ENCODE measurements around the gene IL3RA.

The IL3RA gene

DNA sequence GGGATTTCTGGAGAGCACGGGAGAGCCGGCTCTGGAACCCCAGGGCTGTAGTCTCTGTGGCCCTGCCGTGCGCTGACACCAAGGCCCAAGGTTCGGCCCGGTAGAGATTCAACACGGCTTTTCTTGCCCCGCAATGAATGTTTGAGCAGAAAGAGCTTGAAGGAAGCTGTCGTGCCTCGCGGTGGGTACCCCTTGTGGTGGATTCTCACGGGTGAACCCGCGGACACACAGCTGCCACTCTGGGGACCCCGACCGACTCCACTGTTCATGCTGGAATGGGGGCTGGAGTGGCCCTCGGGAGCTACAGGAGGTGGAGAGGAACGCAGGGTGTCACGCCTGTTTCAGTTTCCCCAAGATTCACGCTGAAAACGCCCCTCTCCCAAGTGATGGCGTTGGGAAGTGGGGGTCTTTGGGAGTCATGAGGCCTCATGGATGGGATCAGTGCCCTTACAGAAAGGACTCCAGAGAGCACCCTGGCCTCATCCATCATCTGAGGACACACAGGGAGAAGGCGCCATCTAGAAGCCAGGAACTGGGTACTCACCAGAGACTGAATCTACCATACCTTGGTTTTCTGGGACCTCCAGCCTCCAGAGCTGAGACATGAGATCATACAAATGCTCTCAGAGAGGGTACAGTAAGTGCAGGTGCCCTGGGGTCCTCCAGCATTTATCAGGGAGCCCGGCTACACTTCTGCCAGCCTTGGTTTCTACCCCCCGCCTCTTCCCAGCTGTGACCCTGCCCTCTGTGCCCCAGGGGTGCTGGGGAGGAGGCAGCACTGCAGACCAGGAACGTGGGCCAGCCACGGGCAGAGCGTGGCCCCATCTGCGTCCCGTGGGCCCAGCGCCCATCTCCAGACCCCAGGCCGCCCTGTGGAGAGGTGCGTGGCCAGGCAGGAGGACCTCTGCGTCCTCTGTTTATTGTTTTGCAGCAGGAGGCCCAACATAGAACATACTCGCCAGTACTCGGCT, 49.0 kb downstream of the IL3RA start:
- no peak for DNase-seq

GRCh38 chrX:1386338-1387127, 49.9 kb downstream of the IL3RA start:
- DNase-seq: no peak

GRCh38 chrX:1387141-1387776, 50.7 kb downstream of the IL3RA start:
- no peak for DNase-seq

GRCh38 chrX:1388651-1389050, 52.1 kb downstream of the IL3RA start:
- DNase-seq: no peak

DNA sequence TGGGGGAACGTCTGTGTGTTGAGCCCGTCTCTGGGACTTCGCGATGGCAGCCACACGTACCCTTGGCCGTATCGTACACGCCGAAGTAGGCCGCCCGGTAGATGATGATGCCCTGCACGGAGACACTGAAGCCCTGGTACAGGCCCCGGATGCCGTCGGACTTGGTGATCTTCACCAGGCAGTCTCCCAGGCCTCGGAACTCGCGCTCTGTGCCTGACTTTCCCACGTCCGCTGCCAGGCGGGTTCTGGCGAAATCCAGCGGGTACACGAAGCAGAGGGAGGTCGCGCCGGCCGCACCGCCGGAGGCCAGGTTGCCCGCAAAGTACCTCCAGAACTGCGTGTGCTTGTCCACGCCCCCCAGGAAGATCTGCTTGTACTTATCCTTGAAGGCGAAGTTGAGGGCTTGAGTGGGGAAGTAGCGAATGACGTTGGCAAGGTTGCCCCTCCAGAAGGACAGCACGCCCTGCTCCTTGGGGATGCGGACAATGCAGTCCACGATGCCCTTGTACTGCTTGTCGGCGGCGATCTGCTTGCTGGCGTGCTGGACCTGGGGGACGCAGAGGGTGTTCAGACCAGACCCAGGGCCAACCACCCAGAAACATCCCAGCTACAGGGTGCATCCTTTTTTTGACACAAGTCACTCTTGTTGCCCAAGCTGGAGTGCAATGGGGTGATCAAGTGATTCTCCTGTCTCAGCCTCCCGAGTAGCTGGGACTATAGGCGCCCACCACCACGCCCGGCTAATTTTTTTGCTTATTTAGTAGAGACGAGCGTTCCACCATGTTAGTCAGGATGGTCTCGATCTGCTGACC, 52.8 kb downstream of the IL3RA start:
- no peak for DNase-seq

DNA sequence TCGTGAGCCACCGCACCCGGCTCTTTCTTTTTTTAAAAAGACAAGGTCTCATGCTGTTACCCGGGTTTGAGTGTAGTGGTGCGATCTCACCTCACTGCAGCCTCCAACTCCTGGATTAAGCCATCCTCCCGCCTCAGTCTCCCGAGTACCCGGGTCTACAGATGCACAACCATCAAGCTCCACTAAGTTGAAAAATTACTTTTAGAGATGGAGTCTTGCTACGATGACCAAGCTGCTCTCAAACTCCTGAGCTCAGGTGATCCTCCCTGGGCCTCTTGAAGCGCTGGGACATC, 53.4 kb downstream of the IL3RA start:
- no peak for DNase-seq

- DNase-seq: no peak
Measured at GRCh38 chrX:1390621-1391369, 54.2 kb downstream of the IL3RA start.

DNA sequence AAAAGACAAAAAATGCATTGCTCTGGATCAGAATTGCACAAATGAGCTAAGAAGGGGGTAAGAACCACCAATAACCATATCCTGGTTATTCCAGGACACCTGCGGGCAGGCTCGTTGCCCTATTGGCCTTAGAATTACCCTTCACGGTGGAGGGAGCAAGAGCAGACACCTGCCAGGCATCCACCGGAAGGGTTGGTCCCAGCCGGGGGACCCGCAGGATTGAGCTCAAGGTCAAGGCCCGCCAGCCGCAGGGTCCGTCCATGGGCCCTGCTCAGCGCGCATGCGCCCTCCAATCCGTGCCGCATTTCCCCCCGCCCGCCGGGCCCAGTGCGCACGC, 54.8 kb downstream of the IL3RA start:
- DNase-seq: no peak

DNA sequence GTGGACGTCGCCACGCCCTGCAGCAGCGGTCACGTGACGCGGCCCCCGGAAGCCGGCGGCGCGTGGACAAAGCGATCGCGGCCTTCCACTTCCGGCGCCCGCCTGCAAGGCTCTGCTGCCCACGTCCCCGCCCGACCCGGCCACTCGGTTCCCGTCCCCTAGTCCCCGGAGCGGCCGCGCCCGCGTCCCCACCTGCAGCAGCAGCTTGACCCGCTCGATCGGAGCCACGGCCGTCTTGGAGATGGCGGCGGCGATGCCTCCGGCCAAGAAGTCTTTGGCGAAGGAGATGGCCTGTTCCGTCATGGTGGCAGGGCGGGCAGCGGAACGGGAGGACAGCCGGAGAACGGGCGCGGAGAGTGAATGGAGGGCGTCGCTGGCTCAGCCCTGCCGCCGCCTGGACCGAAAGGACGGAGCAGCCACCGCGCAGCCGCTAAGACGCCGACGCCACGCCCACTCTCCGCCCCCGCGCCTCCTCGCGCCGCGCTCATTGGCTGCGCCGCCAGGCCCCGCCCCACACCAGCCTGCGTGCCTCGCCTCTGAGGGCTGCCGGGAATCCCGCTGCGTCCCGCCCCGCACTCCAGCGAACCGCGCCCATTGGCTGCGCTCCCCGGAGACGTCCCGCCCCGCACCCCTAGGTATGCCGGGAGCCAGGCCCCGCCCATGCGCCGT, 55.3 kb downstream of the IL3RA start, which contains the start of gene SLC25A6:
TSS of gene SLC25A6 (minus strand) at position 407 of the 669 bp plus-strand sequence. CDS start at position 303, 104 bp downstream.
- no peak for DNase-seq

GRCh38 chrX:1392376-1393068, 55.9 kb downstream of the IL3RA start:
- DNase-seq: no peak

GRCh38 chrX:1393871-1394615, 57.5 kb downstream of the IL3RA start:
- DNase-seq: no peak

GRCh38 chrX:1394731-1395501, 58.3 kb downstream of the IL3RA start:
- no peak for DNase-seq

- no peak for DNase-seq
Measured at GRCh38 chrX:1395646-1396216, 59.1 kb downstream of the IL3RA start.

DNA sequence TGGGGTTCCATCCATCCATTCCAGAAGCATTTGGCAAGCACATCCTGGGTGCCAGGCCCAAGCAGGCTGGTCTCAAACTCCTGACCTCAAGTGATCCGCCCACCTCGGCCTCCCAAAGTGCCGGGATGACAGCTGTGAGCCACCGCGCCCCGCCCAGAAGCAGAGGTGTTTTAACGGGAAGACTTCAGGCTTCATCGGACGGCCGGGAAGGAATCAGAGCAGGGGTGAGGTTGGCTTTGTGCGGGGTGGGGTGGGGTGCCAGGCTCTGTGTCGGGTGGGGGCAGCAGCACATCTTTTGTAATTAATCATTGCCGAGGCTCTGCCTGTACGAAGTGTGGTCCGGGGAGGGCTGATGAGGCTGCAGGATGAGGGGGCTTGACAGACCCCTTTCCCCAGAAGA, 60.4 kb downstream of the IL3RA start:
- DNase-seq: no peak

- no peak for DNase-seq
Measured at GRCh38 chrX:1397441-1398270, 61.1 kb downstream of the IL3RA start.

GRCh38 chrX:1398431-1399340, 62.1 kb downstream of the IL3RA start:
- DNase-seq: no peak

DNA sequence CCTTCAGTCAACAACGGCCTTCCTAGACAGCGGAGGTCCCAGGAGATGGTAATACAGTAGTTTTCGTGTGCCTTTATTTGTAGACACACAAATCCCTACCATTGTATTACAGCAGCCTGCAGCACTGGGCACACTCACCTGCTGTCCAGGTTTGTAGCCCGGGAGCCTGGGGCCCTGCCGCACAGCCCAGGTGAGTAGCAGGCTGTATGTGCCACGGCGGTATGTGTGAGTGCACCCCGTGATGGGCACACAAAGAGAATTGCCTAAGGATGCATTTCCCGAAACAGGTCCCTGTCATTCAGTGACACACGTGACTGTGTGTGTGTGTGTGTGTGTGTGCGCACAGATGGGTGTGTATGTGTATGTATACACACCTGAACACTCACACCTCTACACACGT, 63.5 kb downstream of the IL3RA start:
- DNase-seq: no peak

All from activated gamma-delta T cell (primary cell).